Activated CD4-positive, alpha-beta T cell treated with anti-CD3 and anti-CD28 coated beads for 4 hours (primary cell): ENCODE measurements around the gene SELENOM.
"Not testable (repeated sequence)": the region's sequence is repeated elsewhere in the genome, so short reads cannot be mapped to it uniquely, and the experiment has no call there.

Experiments
- DNase-seq, 2 donors: peaks; one replicate each; pipeline ENCODE4 v3.0.0-alpha.2; 2020

The SELENOM gene

DNA sequence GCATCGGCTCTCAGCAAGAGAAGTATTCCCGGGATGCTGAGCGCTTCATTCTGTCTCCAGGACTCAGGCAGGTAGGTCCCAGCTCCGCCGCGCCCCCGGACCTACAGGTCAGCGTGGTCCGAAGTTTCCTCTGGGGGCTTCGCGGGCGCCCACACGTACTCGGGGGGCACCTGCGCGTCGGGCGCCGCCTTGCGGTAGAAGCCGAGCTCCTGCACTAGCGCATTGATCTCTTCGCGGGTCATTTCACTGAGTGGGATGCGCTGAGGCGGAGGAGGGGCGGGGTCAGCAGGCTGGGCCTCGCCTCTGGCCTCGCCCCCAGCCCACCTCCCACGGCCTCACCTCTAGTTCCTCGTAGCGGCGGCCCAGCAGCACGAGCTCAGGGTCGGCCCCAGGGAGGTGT, 2.5 kb downstream of the SELENOM start:
- DNase-seq, result no peak

- DNase-seq, result no peak
Measured at GRCh38 chr22:31103899-31104694, 3.3 kb downstream of the SELENOM start.

DNA sequence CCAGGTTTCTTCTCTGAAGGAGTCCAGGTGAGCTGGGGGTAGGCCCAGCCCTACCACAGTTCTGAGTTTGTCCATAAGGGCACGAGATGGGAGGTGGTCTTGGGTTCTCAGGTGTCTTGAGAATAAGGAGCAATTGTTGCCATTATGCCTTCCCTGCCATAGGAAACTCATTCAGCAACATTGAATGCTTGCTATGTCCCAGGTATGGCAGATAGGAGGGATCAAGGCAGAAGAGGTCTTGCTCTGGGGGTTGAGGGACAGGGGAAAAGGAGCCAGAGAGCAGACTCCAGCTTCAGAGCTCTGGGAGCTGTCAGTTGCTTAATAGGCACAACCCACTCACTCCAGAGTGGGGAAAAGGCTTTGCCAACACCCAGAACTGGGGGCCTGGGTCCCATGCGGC, 4.3 kb downstream of the SELENOM start:
- DNase-seq, result no peak

DNA sequence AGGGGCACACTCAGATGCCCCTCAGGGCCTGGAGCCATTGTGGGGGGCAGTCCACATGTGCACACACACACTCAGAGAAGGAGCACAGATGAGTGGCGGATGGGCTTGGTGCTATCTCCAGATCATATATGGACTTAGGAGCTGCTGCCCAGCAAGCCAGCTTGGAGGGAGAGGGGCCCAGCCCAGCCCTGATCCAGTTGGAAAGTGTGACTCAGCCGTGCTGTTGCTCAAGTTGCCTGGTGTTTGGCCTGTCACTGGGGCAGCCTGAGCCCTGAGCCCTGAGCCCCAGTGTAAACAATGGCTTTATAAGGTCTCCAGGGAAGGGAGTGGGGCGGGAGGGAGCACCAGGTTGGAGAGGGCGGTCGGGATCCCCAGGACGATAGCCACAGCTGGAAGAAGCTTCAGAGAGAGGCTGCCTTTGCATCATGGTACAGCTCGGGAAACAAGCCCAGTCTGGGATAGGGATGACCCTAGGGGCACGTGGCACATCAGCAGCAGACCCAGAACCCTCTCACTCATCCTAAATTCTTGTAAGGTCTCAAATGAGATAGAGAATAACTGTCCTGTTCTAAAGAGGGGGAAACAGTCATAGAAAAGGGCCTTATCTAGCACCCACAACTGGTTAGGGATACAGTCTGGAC, 4.8 kb downstream of the SELENOM start:
- DNase-seq, result no peak

- no peak for DNase-seq
Measured at GRCh38 chr22:31100762-31101525, 6.4 kb downstream of the SELENOM start.

- no peak for DNase-seq
Measured at GRCh38 chr22:31099841-31100761, 7.3 kb downstream of the SELENOM start.

GRCh38 chr22:31099386-31099785, 8.0 kb downstream of the SELENOM start:
- DNase-seq, result no peak

DNA sequence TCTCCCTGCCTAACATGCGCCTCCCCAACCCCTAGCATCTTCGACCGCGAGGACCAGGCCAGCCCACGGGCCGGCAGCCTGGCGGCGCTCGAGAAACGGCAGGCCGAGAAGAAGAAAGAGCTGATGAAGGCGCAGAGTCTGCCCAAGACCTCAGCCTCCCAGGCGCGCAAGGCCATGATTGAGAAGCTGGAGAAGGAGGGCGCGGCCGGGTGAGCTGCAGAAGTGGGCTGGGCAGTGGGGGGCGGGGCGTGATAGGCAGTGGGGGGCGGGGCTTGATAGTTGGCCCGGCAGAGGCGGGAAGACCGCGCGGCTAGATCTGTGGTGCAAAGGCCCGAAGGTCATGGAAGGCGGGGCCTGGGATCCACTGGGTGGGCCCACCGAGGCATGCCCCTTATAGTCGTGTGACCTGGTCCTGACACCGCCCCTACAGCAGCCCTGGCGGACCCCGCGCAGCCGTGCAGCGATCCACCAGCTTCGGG, 8.7 kb downstream of the SELENOM start:
- no peak for DNase-seq

DNA sequence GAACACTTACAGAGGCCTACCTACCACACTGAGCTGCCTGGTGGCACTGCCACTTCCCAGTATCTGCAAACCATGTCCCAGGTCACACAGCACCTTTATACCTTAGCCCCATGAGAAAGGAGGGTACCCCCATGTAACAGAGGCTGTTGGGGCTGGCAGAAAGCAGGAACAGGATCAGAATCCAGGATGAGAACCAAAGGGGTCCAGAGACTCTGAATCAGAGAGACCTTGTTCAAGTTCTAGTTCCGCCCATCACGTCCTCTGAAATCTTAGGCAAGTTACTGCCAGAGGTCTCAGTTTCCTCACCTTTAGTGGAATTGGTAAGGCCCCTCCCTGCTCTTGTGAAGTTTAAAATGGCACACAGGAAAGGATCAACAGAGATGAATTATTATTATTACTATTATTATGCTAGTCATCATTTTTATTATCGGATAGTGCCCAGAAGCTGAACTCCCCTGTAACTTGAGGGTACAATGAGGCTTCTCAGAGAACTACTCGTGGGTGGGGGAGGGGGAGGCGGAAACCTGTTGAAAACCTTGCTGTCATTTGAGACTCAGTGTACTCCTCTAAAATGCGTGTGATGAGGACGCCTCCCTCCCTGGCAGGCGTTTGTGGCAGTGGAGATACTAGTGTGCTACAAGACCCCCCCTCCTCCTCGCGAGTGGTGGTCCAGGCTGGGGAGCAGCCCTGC, 9.3 kb downstream of the SELENOM start:
- DNase-seq, result no peak

- DNase-seq, result not testable (repeated sequence)
Measured at GRCh38 chr22:31097539-31097938, 9.8 kb downstream of the SELENOM start.

DNA sequence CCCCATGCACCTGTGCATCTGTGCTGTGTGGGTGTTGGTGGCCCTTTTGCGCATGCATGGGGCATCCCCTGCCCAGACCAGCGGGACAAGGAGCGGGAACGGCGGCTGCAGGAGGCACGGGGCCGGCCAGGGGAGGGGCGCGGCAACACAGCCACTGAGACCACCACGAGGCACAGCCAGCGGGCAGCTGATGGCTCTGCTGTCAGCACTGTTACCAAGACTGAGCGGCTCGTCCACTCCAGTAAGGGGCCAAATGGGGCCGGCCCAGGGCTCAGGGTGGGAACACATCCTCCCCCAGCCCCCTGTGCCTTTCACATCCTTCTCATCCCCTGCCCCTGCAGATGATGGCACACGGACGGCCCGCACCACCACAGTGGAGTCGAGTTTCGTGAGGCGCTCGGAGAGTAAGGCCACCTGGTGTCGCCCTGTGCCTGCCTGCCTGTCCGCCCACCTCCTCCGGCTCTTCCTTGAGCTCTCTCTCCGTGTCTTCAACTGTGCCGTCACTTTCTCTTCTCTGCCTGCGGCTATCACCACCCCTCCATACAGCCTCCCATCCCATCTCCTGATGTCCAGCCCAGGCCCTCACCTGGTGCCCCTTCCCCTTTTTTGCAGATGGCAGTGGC, 10.6 kb downstream of the SELENOM start:
- DNase-seq, result no peak

GRCh38 chr22:31095637-31096249, 11.6 kb downstream of the SELENOM start:
- no peak for DNase-seq

- no peak for DNase-seq
Measured at GRCh38 chr22:31094741-31095140, 12.6 kb downstream of the SELENOM start.

DNA sequence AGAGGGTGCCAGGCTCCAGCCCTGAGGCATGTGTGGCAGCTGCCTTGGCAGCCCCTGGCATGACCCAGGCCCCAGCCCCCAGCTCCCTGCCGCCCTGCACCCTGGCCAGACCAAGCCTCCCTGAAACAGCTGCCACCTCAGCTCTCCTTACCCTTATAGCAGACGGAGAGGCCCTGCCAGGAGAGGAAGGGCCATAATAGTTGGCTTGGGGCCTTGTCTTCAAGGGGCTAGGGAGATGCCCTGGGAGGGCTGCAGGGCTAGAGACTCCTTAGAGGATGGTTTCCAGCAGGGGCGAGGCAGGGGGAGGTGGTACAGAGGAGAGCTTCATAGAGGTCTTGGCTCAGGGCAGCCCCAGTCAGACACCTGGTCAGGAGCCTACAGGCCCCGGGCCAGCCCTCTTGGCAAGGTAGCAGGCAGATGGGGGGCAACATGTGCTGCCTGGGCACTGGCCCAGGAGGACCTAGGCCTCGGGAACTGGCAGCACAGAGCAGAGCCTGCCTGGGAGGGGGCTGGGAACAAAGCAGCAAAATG, 13.3 kb downstream of the SELENOM start:
- DNase-seq, result no peak

DNA sequence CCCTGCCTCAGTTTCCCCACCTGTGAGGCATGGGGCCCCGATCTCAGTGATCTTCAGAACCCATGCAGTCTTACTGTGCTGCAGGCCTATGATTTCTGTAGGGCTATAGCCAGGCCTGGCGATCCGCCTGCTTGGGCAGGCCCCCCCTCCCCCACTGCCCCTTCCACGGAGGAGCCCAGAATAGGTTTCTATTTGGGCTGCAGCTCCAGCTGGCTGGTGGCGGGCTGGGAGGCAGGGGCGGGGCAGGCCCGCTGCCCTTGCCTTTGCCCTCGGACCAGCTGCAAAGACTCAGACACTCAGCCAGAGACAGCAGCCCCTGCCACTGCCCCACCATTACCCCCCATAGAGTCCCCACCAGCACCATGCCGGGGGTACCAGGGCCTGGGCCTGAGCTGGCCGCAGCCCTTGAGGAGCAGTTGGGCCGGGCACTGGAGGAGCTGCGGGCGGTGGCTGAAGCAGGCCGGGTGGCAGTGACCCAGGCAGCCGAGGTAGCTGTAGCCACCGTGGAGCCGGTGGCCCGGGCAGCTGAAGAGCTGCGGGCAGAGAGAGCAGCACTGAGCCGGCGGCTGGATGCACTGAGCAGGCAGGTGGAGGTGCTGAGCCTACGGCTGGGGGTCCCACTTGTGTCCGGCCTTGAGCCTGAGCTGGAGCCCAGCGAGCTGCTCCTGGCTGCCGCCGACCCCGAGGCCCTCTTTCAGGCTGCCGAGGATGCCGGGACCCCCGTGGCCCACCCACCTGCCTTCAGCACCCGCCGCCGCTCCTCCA, 14.1 kb downstream of the SELENOM start:
- DNase-seq, result no peak

GRCh38 chr22:31092161-31092560, 15.2 kb downstream of the SELENOM start:
- DNase-seq, result no peak

DNA sequence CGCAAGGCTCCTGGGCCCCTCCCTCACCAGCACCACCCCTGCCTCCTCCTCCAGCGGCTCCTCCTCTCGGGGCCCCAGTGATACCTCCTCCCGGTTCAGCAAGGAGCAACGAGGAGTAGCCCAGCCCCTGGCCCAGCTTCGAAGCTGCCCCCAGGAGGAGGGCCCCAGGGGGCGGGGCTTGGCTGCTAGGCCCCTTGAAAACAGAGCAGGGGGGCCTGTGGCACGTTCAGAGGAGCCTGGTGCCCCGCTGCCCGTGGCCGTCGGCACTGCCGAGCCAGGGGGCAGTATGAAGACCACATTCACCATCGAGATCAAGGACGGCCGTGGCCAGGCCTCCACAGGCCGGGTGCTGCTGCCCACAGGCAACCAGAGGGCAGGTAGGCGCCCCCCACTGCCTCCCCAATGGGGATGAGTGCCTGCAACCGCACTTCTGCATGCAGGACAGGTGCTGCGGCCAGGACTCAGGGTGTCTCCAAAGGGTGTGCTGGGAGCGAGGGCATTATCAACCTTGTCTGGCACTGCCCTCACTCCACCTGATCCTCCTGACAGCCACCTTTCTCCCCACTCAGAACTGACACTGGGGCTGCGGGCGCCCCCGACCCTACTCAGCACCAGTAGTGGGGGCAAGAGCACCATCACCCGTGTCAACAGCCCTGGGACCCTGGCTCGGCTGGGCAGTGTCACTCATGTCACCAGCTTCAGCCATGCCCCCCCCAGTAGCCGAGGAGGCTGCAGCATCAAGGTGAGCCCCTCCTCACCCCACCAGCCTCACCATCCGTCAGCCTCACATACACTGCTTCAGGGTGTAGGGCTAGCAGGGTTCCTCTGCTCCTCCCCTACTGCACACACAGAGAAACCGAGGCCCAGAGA, 16.0 kb downstream of the SELENOM start:
- no peak for DNase-seq

DNA sequence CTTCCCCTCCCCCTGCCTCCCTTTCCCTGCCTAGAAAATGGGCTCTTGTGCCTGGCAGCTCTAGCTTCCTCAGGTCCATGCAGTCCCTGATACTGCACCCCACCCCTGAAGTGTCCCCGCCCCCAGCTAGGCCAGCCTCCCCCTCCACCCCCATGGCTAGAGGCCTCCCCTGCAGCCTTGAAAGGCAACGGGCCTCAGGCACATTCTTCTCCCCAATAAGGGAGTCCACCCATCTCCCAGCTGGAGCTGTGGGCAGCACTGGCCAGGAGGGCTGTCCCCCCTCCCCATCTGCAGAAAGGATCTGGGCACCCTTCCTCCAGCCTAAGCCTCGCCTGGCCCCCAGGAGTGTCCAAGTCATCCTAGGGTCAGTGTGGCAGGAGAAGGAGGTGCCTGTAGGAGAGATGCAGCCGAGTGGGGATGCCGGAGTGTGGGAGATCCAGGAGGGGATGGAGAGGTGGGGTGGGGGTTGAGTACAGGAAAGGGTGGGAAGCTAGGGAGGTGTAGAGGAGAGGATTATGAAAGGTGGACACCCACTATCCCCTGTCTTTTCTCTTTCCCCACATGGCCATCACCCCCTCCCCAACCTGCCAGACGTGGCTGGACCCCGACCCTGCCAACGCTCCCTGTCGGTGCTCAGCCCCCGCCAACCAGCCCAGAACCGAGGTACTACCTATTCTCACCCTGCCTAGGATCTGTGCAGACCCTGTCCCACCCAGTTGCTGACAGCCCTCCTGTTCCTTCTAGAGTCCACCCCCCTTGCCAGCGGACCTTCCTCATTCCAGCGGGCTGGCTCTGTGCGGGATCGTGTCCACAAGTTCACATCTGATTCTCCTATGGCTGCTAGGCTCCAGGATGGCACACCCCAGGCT, 16.9 kb downstream of the SELENOM start:
- no peak for DNase-seq
